ENCODE results near the gene EGLN2.

DNA sequence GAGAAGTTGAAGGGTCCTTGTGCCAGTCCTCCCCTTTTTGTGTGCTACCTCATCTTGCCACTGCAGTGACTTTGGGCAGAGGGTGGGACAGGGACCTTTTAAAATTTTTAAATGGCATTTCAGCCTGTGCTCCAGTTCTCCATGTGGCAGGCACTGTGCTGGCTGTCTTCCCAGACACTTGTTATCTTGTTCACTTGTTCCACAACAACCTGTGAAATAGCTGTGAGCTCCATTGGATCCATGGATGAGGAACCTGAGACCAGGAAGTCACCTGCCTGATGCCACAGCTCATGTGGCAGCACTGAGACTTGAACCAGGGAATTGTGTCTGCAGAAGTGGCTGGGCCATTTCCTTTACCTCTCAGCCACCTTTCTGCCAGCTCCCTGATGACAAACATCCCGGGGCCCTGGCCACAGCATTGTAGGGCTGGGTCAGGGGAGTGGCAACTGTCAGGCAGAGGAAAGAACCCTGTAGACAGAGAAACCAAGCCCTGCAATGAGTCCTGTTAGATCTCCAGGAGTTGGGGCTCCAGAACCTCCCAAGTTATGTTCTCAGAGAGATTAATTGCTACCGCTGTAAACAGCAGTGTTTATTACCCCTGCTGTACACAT, 6.4 kb downstream of the EGLN2 start:
- no peak for TF ChIP-seq POLR2A (IDR thresholded peaks at IDR 0.05)
- TF ChIP-seq, protein P1, sequence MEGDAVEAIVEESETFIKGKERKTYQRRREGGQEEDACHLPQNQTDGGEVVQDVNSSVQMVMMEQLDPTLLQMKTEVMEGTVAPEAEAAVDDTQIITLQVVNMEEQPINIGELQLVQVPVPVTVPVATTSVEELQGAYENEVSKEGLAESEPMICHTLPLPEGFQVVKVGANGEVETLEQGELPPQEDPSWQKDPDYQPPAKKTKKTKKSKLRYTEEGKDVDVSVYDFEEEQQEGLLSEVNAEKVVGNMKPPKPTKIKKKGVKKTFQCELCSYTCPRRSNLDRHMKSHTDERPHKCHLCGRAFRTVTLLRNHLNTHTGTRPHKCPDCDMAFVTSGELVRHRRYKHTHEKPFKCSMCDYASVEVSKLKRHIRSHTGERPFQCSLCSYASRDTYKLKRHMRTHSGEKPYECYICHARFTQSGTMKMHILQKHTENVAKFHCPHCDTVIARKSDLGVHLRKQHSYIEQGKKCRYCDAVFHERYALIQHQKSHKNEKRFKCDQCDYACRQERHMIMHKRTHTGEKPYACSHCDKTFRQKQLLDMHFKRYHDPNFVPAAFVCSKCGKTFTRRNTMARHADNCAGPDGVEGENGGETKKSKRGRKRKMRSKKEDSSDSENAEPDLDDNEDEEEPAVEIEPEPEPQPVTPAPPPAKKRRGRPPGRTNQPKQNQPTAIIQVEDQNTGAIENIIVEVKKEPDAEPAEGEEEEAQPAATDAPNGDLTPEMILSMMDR (IDR thresholded peaks at IDR 0.05) = no peak
